Renal pelvis (tissue), 4 donors: ENCODE data around the gene P2RY1. TPM values are rescaled to one million over a fixed set of nuclear protein-coding genes. Genes with fewer than 3 reads are reported as not detected.

Experiments used
- DNase-seq: peaks from one replicate; pipeline ENCODE4 v3.0.0-alpha.2; 2013
- polyA plus RNA-seq, 3 donors: library from polyadenylated mRNA; unstranded; fragments of 120-200 nt; gene quantifications; one replicate each; pipeline ENCODE4 v1.2.1, GENCODE V29; 2013; ENCODE audit not compliant: insufficient read length in 3 of 3

Gene P2RY1
- polyA plus RNA-seq, 3 donors, result 2.2 to 3.0 (median 2.8) TPM

- no peak for DNase-seq
Observed at GRCh38 chr3:152885076-152885475, 50.1 kb downstream of the P2RY1 start.
